T-helper 2 cell treated with Interferon-gamma antibody and Interleukin-4, amounts not matched to agents 100 ng/mL and 5 ng/mL, for 36 hours (primary cell): Measurements from ENCODE around the gene SYTL3. TPM values are rescaled to one million over a fixed set of nuclear protein-coding genes. Genes with fewer than 3 reads are reported as not detected.
"Not testable (repeated sequence)": the region's sequence is repeated elsewhere in the genome, so short reads cannot be mapped to it uniquely, and the experiment has no call there.

Experiments
- intact Hi-C: fragments of 100-400 bp; cut with micrococcal nuclease; formaldehyde crosslinking; loops from one replicate; pipeline ENCODE4 v1.15.1; 2023
- total RNA-seq: library from RNA; stranded (reverse); gene quantifications from 2 replicates; pipeline ENCODE4 v1.2.3, GENCODE V29; 2022

SYTL3 gene
- total RNA-seq, 1 donor from 2014 or later = 39.4 TPM

DNA sequence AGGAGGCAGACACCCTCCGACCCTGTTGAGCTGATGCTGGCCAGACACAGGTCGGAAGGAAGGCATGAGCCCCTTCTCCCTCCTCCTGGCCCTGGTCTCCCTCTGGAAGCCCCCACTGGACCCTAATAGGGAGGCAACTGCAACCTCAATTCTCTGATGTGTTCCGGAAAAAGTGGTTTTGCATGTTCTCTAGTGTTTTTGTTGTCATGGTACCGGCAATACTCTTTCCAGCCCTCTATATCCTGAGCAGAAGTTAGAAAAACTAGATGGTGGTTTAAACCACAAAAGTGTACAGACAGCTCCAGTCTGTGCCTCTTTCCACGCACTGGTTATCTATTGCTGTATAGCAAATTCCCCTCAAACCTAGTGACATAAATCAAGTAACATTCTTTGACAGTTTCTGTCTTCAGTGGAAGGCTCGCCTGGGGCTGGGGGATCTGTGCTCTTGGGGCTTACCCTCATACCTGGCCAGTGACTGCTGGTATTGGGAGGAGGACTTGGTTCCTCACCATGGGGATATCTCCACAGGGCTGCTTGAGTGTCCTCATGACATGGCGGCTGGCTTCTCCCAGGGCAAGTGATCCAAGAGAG lies 37.0 kb downstream of the SYTL3 start:
- intact Hi-C loops = loop anchor here (1.0 kb wide), 3 partner anchors 27 to 43 kb away; partner anchors contain the start of gene DYNLT1

DNA sequence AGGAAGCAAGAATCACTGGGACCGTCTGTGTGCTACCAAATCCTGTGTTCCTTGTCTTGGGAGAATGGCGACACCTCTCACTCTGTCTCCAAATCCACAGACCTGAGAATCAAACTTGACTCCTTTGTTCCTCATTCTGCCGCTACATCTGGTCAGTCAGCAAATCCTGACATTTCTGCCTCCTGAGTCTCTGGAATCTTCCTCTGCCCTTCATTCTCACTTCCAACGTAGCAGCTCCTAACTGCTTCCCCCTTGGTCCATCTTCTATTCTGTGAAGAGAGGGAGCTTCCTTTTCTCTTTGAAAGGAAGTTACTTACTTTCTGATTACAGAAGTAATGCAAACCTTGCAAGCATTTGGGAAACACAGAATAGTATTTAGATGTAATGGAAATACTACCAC lies 37.7 kb downstream of the SYTL3 start:
- intact Hi-C loops = loop anchor here (1.0 kb wide), 2 partner anchors 27 to 43 kb away; partner anchors contain the start of gene DYNLT1

DNA sequence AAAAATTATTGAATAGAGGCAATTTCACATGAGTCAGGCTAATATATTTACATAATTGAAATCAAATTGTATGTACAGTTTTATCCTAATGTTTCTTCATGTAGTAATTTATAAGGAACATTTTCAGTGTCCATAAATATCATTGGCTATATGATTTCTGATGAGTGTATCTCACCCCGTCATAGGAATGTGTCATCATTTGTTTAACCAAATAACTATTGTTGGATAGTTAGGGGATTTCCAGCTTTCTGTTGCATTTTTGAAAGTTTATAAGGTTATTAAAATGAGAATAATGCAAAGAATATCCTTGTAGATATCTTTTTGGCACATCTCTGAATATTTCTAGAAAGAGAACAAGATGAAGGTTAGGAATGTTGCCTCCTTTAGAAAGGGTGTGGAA lies 39.0 kb downstream of the SYTL3 start:
- intact Hi-C loops = no loop called here

DNA sequence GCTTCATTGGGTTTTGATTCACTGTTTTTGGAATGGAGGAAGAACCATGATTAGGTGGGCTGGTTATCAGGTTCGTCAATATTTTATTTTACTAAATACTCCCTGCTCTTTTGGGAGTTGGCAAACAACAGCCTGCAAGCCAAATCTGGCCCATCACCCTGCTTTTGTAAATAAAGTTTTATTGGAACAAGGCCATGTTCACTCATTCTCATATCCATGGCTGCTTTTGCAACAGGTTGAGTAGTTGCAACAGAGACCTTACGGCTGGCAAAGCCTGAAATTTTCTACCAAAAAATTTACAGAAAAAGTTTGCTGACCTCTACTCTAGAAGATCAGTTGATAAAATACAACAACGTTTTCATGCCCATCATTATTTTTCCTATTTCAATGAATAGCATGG lies 45.1 kb downstream of the SYTL3 start:
- intact Hi-C loops = no loop called here

DNA sequence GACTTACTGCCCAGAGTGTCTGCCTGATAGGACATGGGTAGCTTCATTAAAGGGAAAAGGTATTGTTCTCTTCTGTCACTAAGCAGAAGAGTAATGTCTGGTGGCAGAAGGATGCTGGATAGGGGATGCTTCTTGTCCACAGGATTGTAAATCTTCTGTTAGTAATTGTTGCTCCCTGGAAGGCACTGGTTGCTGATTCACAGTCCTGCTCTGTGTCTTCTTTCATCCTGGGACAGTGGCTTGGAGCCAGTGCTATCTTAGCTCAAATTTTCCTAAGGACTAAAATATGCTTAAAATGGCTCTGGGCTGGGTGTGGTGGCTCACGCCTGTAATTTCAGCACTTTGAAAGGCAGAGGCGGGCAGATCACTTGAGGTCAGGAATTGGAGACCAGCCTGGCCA lies 48.0 kb downstream of the SYTL3 start:
- intact Hi-C loops = no loop called here

DNA sequence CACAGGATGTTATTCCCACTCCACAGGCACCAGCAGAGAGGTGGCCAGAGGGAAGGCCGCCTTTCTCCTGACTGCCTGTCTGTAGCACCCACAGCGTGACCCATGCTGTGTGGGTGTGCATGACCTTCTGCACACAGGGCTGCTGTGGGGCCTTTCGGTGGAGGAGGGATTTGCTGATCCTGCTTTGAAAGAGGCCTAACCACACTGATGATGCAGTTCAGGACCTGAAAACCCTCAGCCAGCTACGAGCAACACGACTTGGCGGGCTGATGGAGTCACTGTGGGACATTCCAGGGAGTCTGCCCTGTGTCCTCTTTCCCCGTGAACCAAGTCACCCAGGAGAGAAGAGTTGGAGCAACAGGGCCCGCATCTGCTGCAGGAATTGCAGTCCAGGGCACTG lies 49.1 kb downstream of the SYTL3 start:
- intact Hi-C loops = no loop called here

DNA sequence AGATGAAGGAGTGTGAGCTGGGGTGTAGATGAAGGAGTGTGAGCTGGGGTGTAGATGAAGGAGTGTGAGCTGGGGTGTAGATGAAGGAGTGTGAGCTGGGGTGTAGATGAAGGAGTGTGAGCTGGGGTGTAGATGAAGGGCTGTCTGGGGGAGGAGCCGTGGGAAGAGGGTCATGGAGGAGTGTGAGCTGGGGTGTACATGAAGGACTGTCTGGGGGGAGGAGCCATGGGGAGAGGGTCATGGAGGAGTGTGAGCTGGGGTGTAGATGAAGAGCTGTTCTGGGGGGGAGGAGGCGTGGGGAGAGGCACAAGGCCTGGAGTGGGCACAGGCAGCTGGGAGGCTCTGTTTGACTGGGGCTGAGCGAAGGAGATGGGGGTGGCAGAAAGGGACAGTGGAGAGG lies 51.4 kb downstream of the SYTL3 start:
- intact Hi-C loops = not testable (repeated sequence)

DNA sequence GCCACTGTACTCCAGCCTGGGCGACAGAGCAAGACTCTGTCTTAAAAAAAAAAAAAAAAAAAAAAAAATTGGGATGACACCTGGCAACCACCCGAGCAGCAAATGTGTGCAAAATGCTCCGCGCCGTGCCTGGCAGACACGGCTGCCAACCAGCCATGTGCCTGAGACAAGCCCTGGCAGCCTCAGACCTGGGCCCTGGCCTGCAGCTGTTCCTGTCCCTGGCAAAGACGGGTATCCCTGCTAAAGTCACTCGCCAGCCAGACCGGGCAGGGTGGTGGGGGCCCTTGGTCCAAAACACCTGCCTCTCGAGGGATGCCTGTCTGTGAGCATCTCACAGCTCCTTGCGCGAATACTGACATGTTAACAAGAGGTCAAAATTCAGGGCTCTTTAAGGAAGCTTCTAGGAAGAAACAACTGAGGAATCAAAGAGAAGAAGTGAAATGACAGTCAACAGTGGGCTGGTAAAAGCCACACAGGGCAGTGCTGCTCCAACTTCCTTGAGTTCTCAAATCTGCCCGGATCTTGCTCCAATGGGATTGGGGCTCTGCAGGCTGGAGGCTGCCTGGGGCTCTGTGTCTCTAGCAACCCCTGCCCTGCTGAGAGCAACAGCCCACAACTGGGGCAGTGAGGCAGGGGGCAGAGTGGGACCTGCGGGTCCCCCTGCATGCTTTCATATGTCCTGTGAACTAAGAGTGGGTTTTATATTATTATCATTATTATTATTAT lies 53.4 kb downstream of the SYTL3 start:
- intact Hi-C loops = no loop called here

DNA sequence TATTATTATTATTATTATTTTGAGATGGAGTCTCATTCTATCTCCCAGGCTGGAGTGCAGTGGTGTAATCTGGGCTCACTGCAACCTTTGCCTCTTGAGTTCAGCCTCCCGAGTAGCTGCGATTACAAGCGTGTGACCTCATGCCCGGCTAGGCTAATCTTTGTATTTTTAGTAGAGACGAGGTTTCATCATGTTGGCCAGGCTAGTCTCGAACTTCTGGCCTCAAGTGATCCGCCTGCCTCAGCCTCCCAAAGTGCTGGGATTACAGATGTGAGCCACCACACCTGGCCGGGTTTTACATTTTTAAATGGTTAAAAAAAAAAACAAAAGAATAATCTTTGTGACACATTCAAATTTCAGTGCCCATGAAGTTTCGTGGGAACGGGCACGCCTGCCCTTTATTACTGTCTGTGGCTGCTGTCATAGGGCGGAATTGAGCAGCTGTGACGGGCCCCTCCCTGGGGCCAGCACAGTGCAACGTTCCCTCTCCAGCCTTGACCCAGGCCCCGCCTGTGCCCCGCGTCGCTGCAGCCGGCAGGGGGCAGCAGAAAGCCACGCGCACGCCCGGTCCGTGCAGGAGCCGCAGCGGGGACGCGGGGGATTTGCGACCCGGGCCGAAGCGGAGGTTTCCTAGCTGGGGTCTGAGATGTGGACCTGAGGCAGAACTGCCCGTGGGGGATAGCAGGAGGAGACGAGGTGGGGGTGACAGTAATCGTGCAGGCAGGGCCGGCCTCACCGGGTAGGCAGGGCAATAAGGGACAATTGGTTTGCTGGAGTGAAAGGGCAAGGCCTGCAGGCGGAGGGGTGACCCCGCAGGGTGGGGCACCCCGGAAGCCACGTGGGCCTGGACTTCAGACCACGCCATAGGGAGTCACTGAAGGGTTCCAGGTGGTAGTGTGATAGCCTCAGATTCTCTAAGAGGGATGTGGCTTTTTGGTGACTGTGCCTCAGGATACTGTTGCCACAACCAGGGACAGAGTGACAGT lies 54.3 kb downstream of the SYTL3 start:
- intact Hi-C loops = loop anchor here (1.0 to 2.0 kb wide), 2 partner anchors 268 to 403 kb away; no protein-coding TSS in a partner anchor

DNA sequence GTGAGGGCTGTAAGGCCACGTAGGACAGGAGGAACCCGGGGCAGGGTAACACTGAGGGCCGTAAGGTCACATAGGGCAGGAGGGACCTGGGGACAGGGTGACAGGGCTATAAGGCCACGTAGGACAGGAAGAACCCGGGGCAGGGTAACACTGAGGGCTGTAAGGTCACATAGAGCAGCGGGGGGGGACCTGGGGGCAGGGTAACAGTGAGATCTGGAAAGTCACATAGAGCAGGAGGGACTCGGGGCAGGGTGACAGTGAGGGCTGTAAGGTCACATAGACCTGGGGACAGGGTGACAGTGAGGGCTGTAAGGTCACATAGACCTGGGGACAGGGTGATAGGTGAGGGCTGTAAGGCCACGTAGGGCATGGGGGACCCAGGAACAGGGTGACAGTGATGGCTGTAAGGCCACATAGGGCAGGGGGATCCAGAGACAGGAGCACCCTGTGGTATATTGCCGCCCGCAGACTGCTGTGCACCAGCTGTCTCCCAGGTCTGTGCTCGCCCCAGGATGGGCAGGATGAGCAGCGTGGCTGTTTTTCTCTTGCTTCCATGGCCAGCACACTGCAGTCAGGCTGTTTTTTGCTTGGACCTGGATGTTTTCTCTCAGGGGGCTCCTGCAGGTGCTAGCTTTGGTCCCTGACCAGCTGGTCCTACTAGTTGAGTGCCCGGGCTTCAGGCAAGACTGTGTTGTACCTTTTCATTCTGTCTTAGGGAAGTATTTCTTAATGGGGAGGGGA lies 55.7 kb downstream of the SYTL3 start:
- intact Hi-C loops = loop anchor here (2.0 kb wide), 1 partner anchor 401 kb away; no protein-coding TSS in a partner anchor

DNA sequence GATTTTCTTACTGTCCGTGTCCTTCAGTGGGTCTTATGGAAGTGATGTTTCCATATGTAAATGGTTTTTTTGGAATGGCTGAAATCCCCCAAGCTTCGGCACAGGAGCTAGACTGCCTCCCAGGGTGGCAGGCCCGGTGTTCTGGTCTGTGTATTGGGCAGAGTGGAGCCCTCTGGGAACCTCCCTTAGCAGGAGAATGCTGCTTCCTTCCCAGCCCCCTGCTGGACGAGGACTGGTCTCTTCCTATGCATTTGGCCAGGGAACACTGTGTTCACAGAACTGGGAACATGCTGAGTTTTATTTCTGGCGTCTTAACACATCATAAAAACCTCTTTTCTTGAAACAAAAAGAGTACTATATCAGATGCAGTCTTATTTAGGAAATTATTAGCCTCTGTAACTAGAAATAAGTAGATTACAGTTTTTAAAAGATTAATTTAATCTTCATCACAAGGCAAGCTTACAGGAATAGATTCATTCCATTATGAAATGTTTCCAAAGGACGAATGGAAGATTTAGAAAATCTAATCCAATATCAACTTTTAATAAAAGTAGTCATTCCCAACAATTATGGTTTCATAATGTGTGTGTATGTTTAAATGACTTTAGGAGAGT lies 56.6 kb downstream of the SYTL3 start:
- intact Hi-C loops = no loop called here

DNA sequence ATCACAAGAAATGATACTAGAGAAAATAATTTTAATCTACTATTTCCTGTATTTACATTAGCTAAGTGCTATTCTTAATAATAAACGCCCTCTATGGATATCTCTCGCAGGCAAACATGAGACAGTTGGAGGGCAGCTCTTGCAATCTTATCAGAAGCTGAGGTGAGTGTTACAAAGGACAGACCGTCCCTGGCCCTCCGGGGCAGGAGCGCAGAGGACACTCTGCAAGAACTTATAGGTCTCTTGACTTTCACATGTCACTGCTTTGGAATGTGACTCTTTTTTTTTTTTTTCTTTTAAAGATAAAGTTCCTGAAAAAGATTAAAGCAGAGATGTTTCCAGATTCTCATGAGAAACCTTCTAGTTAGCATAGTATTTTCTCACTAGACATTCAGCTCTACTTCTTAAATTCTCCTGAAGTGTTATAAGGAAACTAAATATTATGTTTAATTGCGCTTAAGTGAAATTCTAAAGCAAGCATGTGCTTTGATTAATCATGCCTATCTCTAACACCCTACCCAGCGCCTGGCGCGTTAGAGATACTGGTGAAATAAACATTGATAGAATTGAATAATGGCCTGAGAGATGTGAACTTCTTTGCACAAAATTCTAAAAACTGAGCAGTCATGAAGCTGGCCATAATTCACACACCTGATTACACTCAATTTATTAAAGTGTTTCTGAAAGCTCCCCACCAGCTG lies 57.4 kb downstream of the SYTL3 start:
- intact Hi-C loops = no loop called here

DNA sequence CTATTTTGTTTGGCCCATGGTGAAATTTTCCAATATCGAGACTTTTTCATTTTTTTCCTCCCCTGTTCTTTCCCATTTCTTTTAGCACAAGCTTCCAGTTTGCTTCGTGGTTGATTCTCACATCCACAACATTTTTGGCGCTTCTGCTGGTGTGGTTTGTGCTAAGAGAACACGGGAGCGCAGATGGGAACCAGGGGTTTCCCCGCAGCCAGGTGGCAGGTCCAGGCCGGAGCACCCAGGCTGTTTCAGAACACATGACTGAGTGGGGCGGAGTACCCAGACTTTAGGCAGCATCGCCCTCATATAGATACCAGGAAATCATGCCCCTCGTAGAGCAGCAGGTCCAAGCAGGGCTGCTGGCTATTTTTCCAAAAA lies 58.0 kb downstream of the SYTL3 start:
- intact Hi-C loops = no loop called here

DNA sequence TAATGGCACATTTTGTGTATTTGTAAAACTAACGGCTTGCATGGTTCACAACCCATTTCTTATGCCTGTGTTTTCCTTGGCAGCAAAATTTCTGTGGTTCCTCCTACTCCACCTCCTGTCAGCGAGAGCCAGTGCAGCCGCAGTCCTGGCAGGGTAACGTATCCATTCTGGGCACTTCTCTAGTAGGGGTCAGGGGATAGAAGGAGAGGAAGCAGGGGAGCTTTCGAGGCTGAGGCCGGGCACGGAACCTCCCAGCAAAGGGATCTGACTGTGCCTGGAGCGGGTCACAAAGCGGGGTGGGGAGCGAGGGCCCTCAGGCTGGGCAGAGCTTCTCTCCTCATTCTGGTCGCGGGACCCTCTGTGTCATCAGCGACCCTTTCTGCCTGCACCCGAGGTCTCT lies 58.4 kb downstream of the SYTL3 start:
- intact Hi-C loops = no loop called here

DNA sequence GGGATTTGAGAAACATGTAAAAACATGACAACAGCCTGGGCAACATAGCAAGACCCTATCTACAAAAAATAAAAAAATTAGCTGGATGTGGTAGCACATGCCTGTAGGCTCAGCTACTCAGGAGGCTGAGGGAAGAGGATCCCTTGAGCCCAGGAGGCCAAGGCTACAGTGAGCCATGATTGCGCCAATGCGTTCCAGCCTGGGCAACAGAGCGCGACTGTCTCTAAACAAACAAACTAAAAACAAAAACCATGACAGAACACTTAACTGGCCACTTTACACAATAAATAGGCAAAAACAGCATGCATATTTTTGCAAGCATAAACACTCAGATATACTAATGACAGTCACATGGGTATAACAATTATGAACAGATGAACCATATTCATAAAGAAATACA lies 60.0 kb downstream of the SYTL3 start:
- intact Hi-C loops = no loop called here

DNA sequence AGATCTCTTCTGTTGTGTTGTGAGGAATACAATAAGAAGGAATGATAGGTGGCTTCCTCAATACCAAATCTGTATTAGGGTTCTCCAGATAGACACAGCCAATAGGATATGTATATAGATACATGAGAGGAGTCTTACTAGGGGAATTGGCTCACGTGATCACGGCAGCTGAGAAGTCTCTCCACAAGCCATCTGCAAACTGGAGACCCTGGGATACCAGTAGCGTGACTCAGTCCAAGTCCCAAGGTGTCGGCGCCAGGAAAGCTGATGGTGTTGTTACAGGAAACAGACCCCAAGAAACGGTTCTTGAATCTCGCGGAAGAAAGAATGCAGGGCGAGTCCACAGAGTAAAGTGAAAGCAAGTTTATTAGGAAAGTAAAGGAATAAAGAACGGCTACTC lies 61.4 kb downstream of the SYTL3 start:
- intact Hi-C loops = no loop called here

DNA sequence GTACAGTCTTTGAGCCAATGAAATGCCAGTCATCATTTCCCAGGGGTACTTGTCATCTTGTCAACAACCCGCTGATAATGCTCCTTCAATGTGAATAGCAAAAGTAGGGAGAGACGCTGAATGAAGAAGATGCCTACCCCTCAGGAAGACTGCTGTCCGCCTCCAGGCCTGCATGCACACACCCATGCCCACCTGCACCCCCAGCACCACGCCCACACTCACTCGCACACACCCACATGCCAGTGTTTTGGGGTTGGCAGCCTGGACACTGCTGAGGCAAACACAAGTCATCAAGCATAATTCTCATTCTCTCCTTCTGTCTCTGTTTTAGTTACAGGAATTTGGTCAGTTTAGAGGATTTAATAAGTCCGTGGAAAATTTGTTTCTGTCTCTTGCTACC lies 63.6 kb downstream of the SYTL3 start:
- intact Hi-C loops = no loop called here

DNA sequence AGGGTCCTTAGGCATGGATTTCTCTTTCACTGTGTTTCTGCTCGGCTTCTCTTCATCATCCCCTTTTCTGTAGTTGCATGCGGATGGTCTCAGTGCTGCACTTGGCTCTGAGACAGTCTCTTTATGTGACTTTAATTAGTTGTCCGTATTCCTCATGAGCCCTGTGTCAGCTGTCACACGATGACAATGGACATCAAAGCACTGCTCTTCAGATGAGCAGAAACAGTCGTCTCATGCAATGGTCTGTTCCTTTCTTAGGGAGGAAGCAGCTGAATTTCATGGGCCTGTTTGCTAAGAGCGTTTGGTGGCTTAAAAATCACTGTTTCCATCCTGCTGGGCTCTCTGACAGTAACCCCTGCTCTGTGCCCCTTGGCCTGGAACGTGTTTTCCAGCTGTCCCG lies 64.9 kb downstream of the SYTL3 start:
- intact Hi-C loops = loop anchor here (5.0 kb wide), 1 partner anchor 48 kb away; no protein-coding TSS in a partner anchor

DNA sequence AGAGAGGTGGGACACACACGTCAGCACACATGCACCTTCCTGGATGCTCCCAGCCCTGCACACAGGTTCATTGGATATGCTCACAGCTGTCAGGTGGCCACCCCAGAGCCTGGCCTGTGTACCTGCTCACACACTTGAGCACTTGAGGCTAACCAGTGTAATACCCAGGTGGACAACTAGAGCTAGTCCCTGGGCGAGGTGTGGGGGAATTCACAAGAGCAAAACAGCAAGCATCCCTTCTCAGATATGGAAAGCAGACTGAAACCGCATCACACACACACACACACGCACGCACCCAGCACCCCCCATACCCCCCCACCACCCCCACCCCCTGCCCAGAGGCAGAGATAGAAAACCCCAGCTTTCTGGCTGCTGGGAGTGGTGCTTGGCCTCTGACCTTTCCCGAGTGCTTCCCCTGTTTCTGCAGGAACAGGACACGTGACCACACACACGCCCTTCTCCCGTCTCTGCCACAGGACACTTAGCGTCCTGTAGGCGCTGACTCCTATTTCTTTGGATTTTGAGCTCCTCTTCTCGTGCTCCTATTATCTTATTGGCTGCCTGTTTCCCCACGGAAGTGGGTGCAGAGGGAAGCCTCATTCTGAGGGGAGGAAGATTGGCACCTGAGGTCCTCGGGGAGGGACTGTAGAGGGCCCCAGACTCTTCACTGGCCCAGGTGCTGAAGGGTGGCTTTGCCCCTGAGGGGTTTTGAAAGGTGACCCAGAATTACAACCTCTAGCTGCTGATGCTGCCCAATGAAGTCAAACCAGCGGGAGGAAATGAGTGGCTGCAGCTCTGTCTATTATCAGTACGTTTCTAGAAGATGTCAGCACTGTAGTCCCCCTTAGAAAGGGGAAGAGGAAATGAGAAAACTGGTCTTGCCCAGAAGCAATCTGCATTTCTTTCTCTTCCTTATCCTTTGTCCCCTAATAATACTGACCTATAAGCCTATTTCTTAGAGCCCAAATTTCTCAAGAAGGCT lies 65.8 kb downstream of the SYTL3 start:
- intact Hi-C loops = loop anchor here (5.0 kb wide), 1 partner anchor 47 kb away; no protein-coding TSS in a partner anchor
